HCT116 (cell line): Measurements from ENCODE around the gene SGMS2.

Experiments used
- CEBPB ChIP-seq: IDR thresholded peaks from 2 replicates; pipeline ENCODE4 v1.6.1; 2012; ENCODE audit warnings: low read depth
- EZH2 ChIP-seq: fragments of 200-600 bp; sonication (generic); IDR thresholded peaks from 2 replicates; pipeline ENCODE4 v1.6.1; 2017; ENCODE audit warnings: antibody characterized with exemption, mixed run types
- EZH2phosphoT487 ChIP-seq: fragments of 200-600 bp; IDR thresholded peaks from 2 replicates; pipeline ENCODE4 v1.6.1; 2018; ENCODE audit warnings: antibody characterized with exemption, borderline replicate concordance
- FOSL1 ChIP-seq: IDR thresholded peaks from 2 replicates; pipeline ENCODE4 v1.6.1; 2012; ENCODE audit warnings: low read depth
- POLR2A ChIP-seq: IDR thresholded peaks from 2 replicates; pipeline ENCODE4 v1.7.0; 2011; ENCODE audit warnings: borderline replicate concordance; ENCODE audit not compliant: insufficient read depth, insufficient read length; ENCODE audit errors: extremely low read depth
- POLR2AphosphoS5 ChIP-seq: IDR thresholded peaks from 2 replicates; pipeline ENCODE4 v1.6.1; 2011; ENCODE audit warnings: mild to moderate bottlenecking, low read depth, low read length, moderate library complexity
- RAD21 ChIP-seq: IDR thresholded peaks from 2 replicates; pipeline ENCODE4 v1.6.1; 2012; ENCODE audit warnings: low read depth, mild to moderate bottlenecking
- SIN3A ChIP-seq: IDR thresholded peaks from 2 replicates; pipeline ENCODE4 v1.6.1; 2012; ENCODE audit warnings: low read depth
- TF ChIP-seq, protein P1 (sequence below), 3 experiments: fragments of 200-600 bp in 1 of 3; sonication (generic) in 1 of 3; IDR thresholded peaks in 2 of 3; conservative IDR thresholded peaks in 1 of 3; 2 replicates each; pipeline ENCODE4 v1.5.1; 2012 to 2017; ENCODE audit warnings: low read depth in 2 of 3, low read length in 2 of 3, antibody characterized with exemption in 1 of 3, borderline replicate concordance in 1 of 3, control low read depth in 1 of 3, mild to moderate bottlenecking in 1 of 3, mixed read lengths in 1 of 3, mixed run types in 1 of 3, moderate library complexity in 1 of 3; ENCODE audit not compliant: insufficient read depth in 1 of 3
- TF ChIP-seq, protein P2 (sequence below): IDR thresholded peaks from 2 replicates; pipeline ENCODE4 v1.6.1; 2012; ENCODE audit warnings: low read depth
- TF ChIP-seq, protein P3 (sequence below): IDR thresholded peaks from 2 replicates; pipeline ENCODE4 v1.6.1; 2012

DNA sequence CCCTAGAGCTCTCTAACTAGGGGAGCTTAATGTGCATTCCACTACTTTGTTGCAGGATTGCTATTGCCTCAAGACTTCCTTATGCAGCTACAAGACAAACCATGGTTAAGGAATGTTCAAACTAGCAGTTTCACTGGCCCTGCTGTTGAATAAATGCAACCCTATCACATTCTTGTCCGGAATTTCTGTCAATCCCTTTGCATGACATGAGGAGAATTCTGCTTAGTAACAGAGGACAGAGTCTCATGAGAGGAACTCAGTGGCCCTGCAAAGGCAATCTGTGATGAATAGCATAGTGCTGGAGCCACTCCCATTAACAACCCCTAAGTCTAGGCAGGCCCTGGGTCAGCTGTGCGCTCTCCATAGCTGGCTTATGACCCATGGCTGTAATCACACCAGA lies 30.7 kb upstream of the SGMS2 start:
- TF ChIP-seq, protein P1, sequence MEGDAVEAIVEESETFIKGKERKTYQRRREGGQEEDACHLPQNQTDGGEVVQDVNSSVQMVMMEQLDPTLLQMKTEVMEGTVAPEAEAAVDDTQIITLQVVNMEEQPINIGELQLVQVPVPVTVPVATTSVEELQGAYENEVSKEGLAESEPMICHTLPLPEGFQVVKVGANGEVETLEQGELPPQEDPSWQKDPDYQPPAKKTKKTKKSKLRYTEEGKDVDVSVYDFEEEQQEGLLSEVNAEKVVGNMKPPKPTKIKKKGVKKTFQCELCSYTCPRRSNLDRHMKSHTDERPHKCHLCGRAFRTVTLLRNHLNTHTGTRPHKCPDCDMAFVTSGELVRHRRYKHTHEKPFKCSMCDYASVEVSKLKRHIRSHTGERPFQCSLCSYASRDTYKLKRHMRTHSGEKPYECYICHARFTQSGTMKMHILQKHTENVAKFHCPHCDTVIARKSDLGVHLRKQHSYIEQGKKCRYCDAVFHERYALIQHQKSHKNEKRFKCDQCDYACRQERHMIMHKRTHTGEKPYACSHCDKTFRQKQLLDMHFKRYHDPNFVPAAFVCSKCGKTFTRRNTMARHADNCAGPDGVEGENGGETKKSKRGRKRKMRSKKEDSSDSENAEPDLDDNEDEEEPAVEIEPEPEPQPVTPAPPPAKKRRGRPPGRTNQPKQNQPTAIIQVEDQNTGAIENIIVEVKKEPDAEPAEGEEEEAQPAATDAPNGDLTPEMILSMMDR (IDR thresholded peaks at IDR 0.05 in 2 of 3, conservative IDR thresholded peaks at IDR 0.05 in 1 of 3; ENCODE audit: borderline replicate concordance in 1 of 3, insufficient read depth in 1 of 3, low read depth in 2 of 3, low read length in 2 of 3) = no peak
- TF ChIP-seq EZH2 (no peak), SIN3A (no peak), CEBPB (no peak), RAD21 (no peak), POLR2AphosphoS5 (no peak), POLR2A (no peak), FOSL1 (no peak), EZH2phosphoT487 (no peak)
- TF ChIP-seq, protein P2, sequence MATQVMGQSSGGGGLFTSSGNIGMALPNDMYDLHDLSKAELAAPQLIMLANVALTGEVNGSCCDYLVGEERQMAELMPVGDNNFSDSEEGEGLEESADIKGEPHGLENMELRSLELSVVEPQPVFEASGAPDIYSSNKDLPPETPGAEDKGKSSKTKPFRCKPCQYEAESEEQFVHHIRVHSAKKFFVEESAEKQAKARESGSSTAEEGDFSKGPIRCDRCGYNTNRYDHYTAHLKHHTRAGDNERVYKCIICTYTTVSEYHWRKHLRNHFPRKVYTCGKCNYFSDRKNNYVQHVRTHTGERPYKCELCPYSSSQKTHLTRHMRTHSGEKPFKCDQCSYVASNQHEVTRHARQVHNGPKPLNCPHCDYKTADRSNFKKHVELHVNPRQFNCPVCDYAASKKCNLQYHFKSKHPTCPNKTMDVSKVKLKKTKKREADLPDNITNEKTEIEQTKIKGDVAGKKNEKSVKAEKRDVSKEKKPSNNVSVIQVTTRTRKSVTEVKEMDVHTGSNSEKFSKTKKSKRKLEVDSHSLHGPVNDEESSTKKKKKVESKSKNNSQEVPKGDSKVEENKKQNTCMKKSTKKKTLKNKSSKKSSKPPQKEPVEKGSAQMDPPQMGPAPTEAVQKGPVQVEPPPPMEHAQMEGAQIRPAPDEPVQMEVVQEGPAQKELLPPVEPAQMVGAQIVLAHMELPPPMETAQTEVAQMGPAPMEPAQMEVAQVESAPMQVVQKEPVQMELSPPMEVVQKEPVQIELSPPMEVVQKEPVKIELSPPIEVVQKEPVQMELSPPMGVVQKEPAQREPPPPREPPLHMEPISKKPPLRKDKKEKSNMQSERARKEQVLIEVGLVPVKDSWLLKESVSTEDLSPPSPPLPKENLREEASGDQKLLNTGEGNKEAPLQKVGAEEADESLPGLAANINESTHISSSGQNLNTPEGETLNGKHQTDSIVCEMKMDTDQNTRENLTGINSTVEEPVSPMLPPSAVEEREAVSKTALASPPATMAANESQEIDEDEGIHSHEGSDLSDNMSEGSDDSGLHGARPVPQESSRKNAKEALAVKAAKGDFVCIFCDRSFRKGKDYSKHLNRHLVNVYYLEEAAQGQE = no peak
- TF ChIP-seq, protein P3, sequence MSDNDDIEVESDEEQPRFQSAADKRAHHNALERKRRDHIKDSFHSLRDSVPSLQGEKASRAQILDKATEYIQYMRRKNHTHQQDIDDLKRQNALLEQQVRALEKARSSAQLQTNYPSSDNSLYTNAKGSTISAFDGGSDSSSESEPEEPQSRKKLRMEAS = no peak
